ENCODE measurements around the gene RABL2A.
"Not testable (repeated sequence)": the region's sequence is repeated elsewhere in the genome, so short reads cannot be mapped to it uniquely, and the experiment has no call there.

The RABL2A gene

DNA sequence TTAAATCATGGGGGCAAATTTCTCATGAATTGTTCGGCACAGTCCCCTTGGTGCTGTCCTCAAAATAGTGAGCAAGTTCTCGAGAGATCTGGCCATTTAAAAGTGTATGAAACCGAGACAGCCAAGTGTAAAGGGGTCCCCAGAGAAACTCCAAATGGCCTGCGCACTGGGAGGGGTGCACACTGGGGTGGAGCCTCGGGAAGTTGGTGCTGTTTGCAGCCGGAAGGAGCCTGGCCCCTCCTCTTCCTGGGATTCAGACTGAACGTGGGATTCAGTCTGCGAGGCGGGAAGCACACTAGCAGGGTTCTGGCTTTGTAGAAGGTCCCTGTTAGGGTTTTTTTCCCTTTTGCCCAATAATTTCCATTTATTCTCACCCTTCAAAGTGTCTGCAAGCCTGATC is 48.8 kb downstream of the RABL2A start:
- no peak overlapping the region for H3K4me3 ChIP-seq (ENCODE audit: low read depth, low read length)
- DNase-seq (ENCODE audit: low read depth), result no peak

DNA sequence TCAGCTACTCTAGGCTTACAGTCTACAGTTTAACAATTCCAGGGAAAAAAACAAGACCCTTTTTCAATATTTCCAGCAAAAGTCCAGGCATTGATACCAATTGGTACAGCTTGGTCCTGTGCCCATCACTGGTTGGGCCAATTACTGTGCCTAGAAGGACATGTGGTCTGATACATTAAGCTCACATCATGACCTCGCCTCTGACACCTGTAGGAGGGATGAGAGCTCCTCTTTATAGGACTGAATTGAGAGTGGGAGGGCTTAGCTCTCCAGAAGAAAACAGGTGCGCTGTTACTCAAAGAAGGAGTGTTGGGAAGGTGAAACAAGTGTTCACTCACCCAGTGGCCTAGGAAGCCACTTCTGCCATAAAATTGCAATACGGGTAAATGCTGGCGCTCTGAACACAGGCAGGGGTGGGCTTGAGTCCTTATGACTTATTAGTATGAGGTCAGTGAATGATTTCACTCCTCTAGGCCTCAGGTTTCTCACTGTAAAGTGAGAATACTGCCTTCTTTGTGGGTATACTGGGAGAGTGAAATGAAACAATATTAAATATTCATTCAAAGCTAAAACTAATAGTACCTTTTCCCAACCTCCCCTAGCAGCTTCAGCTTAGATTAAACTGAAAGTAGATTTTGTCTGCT is 49.7 kb downstream of the RABL2A start:
- DNase-seq (ENCODE audit: low read depth), result no peak
- no peak overlapping the region for H3K4me3 ChIP-seq (ENCODE audit: low read depth, low read length)

DNA sequence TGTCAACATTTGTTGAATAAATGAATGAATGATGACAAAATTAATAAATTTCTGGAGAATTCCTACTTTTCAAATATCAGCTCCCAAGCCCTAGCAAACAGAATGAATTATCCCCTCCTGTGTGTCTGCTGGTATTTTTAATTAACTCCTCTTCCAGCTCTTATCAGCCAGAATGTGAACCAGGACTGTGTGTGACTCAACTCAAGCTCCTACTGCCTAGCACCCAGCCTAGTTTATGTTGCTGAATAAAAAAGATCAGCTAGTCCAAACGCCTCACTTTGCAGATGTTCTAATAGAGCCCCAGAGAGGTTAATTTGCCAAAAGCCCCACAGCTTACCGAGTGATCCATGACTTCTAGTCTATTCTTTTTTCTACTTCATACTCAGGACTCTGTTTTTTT is 50.3 kb downstream of the RABL2A start:
- DNase-seq (ENCODE audit: low read depth), result no peak
- no peak overlapping the region for H3K4me3 ChIP-seq (ENCODE audit: low read depth, low read length)

GRCh38 chr2:113679457-113679856 is 52.4 kb downstream of the RABL2A start:
- DNase-seq (ENCODE audit: low read depth), result no peak
- no peak overlapping the region for H3K4me3 ChIP-seq (ENCODE audit: low read depth, low read length)

DNA sequence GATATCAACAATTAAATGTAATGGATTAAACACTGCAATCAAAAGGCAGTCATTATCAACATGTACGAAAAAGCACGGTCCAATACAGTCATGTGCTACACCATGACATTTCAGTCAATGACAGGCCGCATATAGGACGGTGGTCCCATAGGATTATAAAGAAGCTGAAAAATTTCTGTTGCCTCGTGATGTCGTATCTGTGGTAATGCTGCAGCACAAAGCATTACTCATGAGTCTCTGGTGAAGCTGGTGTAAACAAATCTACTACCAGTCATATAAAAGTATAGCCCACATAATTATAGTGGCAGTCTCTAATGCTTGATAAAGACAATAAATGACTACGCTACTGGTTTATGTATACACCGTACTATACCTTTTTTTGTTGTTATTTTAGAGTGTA is 58.4 kb downstream of the RABL2A start:
- no peak for DNase-seq (ENCODE audit: low read depth)
- no peak overlapping the region for H3K4me3 ChIP-seq (ENCODE audit: low read depth, low read length)

- no peak for DNase-seq (ENCODE audit: low read depth)
- no peak overlapping the region for H3K4me3 ChIP-seq (ENCODE audit: low read depth, low read length)
Observed at GRCh38 chr2:113686537-113686936, 59.5 kb downstream of the RABL2A start.

DNA sequence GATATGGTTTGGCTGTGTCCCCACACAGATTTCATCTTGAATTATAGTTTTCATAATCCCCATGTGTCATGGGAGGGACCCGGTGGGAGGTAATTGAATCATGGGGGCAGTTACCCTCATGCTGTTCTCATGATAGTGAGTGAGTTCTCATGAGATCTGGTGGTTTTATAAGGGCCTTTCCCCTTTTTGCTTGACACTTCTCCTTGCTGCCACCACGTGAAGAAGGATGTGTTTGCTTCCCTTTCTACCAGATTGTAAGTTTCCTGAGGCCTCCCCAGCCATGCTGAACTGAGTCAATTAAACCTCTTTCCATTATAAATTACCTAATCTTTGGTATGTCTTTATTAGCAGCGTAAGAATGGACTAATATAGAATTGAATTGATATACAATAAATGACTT is 63.8 kb downstream of the RABL2A start:
- H3K4me3 ChIP-seq (ENCODE audit: low read depth, low read length); DNase-seq (ENCODE audit: low read depth): not testable (repeated sequence)
